ENCODE results near the gene SAMD4B.

SAMD4B gene

GRCh38 chr19:39428283-39429112 is 86.3 kb downstream of the SAMD4B start:
- H3K9me3 ChIP-seq (ENCODE audit: insufficient read depth, low read length) = no peaks in the 10 kb centered on the region
- DNase-seq (ENCODE audit: low read depth, low spot score) = peak; percentile 78
- H3K4me3 ChIP-seq (ENCODE audit: insufficient read length, low read depth) = no peak overlapping the region
- peaks cover 8% of the 10 kb centered on the region for H3K4me1 ChIP-seq (ENCODE audit: insufficient read depth, insufficient read length)
- no peaks in the 10 kb centered on the region for H3K27me3 ChIP-seq (ENCODE audit: insufficient read depth, insufficient read length)
- TF ChIP-seq SUZ12 (IDR thresholded peaks at IDR 0.05; ENCODE audit: extremely low read depth, insufficient read depth, insufficient read length) = no peak
- TF ChIP-seq YY1 (IDR thresholded peaks at IDR 0.05; ENCODE audit: insufficient read depth, insufficient read length) = no peak
- no peak for TF ChIP-seq ZNF274 (IDR thresholded peaks at IDR 0.05; ENCODE audit: low read depth, low read length)
- peak overlapping the region; percentile 67 for H3K9ac ChIP-seq (ENCODE audit: insufficient read length, low read depth)
- H3K36me3 ChIP-seq (ENCODE audit: insufficient read depth, insufficient read length, low read length) = peaks cover 43% of the 10 kb centered on the region

GRCh38 chr19:39430675-39431593 is 88.7 kb downstream of the SAMD4B start:
- Histone ChIP-seq H3K4me1 (ENCODE audit: insufficient read depth, insufficient read length) (peaks cover 8% of the 10 kb centered on the region), H3K27me3 (ENCODE audit: insufficient read depth, insufficient read length) (no peaks in the 10 kb centered on the region), H3K36me3 (ENCODE audit: insufficient read depth, insufficient read length, low read length) (peaks cover 39% of the 10 kb centered on the region), H3K9ac (ENCODE audit: insufficient read length, low read depth) (no peak overlapping the region), H3K9me3 (ENCODE audit: insufficient read depth, low read length) (no peaks in the 10 kb centered on the region), H3K4me3 (ENCODE audit: insufficient read length, low read depth) (no peak overlapping the region)
- DNase-seq (ENCODE audit: low read depth, low spot score) = no peak
- no peak for TF ChIP-seq ZNF274 (IDR thresholded peaks at IDR 0.05; ENCODE audit: low read depth, low read length)
- TF ChIP-seq SUZ12 (IDR thresholded peaks at IDR 0.05; ENCODE audit: extremely low read depth, insufficient read depth, insufficient read length) = no peak
- no peak for TF ChIP-seq YY1 (IDR thresholded peaks at IDR 0.05; ENCODE audit: insufficient read depth, insufficient read length)

GRCh38 chr19:39432677-39433025 is 90.4 kb downstream of the SAMD4B start:
- H3K4me1 ChIP-seq (ENCODE audit: insufficient read depth, insufficient read length) = peaks cover 7% of the 10 kb centered on the region
- no peak for TF ChIP-seq ZNF274 (IDR thresholded peaks at IDR 0.05; ENCODE audit: low read depth, low read length)
- no peak for TF ChIP-seq YY1 (IDR thresholded peaks at IDR 0.05; ENCODE audit: insufficient read depth, insufficient read length)
- TF ChIP-seq SUZ12 (IDR thresholded peaks at IDR 0.05; ENCODE audit: extremely low read depth, insufficient read depth, insufficient read length) = no peak
- no peak overlapping the region for H3K9ac ChIP-seq (ENCODE audit: insufficient read length, low read depth)
- H3K27me3 ChIP-seq (ENCODE audit: insufficient read depth, insufficient read length) = no peaks in the 10 kb centered on the region
- no peak for DNase-seq (ENCODE audit: low read depth, low spot score)
- H3K36me3 ChIP-seq (ENCODE audit: insufficient read depth, insufficient read length, low read length) = peaks cover 37% of the 10 kb centered on the region
- no peak overlapping the region for H3K4me3 ChIP-seq (ENCODE audit: insufficient read length, low read depth)
- H3K9me3 ChIP-seq (ENCODE audit: insufficient read depth, low read length) = no peaks in the 10 kb centered on the region

- H3K36me3 ChIP-seq (ENCODE audit: insufficient read depth, insufficient read length, low read length) = peaks cover 37% of the 10 kb centered on the region
- TF ChIP-seq ZNF274 (IDR thresholded peaks at IDR 0.05; ENCODE audit: low read depth, low read length) = no peak
- TF ChIP-seq YY1 (IDR thresholded peaks at IDR 0.05; ENCODE audit: insufficient read depth, insufficient read length) = no peak
- DNase-seq (ENCODE audit: low read depth, low spot score) = no peak
- peaks cover 7% of the 10 kb centered on the region for H3K4me1 ChIP-seq (ENCODE audit: insufficient read depth, insufficient read length)
- H3K4me3 ChIP-seq (ENCODE audit: insufficient read length, low read depth) = no peak overlapping the region
- no peaks in the 10 kb centered on the region for H3K27me3 ChIP-seq (ENCODE audit: insufficient read depth, insufficient read length)
- H3K9me3 ChIP-seq (ENCODE audit: insufficient read depth, low read length) = no peaks in the 10 kb centered on the region
- peak overlapping the region; percentile 92 for H3K9ac ChIP-seq (ENCODE audit: insufficient read length, low read depth)
Measured at GRCh38 chr19:39433480-39434079, 91.4 kb downstream of the SAMD4B start.

- peaks cover 4% of the 10 kb centered on the region for H3K4me1 ChIP-seq (ENCODE audit: insufficient read depth, insufficient read length)
- TF ChIP-seq YY1 (IDR thresholded peaks at IDR 0.05; ENCODE audit: insufficient read depth, insufficient read length) (no peak), ZNF274 (IDR thresholded peaks at IDR 0.05; ENCODE audit: low read depth, low read length) (no peak), SUZ12 (IDR thresholded peaks at IDR 0.05; ENCODE audit: extremely low read depth, insufficient read depth, insufficient read length) (no peak)
Measured at GRCh38 chr19:39434123-39435076, 92.2 kb downstream of the SAMD4B start.

More at GRCh38 chr19:39434123-39435076, 92.2 kb downstream of the SAMD4B start:
- no peak for DNase-seq (ENCODE audit: low read depth, low spot score)
- H3K27me3 ChIP-seq (ENCODE audit: insufficient read depth, insufficient read length) = no peaks in the 10 kb centered on the region
- peak overlapping the region; percentile 92 for H3K4me3 ChIP-seq (ENCODE audit: insufficient read length, low read depth)
- H3K9ac ChIP-seq (ENCODE audit: insufficient read length, low read depth) = peak overlapping the region; percentile 92
- peaks cover 37% of the 10 kb centered on the region for H3K36me3 ChIP-seq (ENCODE audit: insufficient read depth, insufficient read length, low read length)
- no peaks in the 10 kb centered on the region for H3K9me3 ChIP-seq (ENCODE audit: insufficient read depth, low read length)

All from NT2/D1 (cell line).